A549 (cell line): Measurements from ENCODE around the gene PGM5. TPM values are rescaled to one million over a fixed set of nuclear protein-coding genes. Genes with fewer than 3 reads are reported as not detected.

Experiments used
- ATAC-seq, 2 experiments: fragments of 200-7000 bp in 1 of 2; fragments of >200 bp in 1 of 2; cut with Nextera tagmentation in 1 of 2; cut with Tn5 transposase in 1 of 2; 3 replicates each; pipeline versions ENCODE4 v1.8.0 to v1.9.1; 2018 to 2020; ENCODE audit warnings: mild to moderate bottlenecking in 1 of 2, moderate library complexity in 1 of 2
- CTCF ChIA-PET: fragments of 300-600 bp; sonication (Branson Sonifier 250); formaldehyde crosslinking; extraction: SDS; loops from one replicate; lab custom pipeline; 2021; ENCODE audit warnings: antibody characterized with exemption, inconsistent platforms; lab: Yijun Ruan, JAX
- POLR2A ChIA-PET: fragments of 350-600 bp; formaldehyde crosslinking; extraction: SDS; loops from one replicate; lab custom pipeline; 2021; ENCODE audit warnings: antibody characterized with exemption, inconsistent platforms; lab: Yijun Ruan, JAX
- DNase-seq, 2 experiments: peaks; one replicate each; pipeline versions ENCODE4 v3.0.0 to v3.0.0-alpha.2; 2011 to 2016; ENCODE audit warnings: low read depth in 1 of 2, low spot score in 1 of 2
- FAIRE-seq: peaks from 2 replicates; lab custom pipeline; 2011; peaks lifted over from hg19 to GRCh38; lab: Jason Lieb, UNC
- H3K27ac ChIP-seq, 2 experiments: fragments of >200 bp; sonication (Bioruptor Twin); formaldehyde crosslinking; 3 replicates each; pipeline ENCODE4 v1.5.1; 2016 to 2017
- H3K4me1 ChIP-seq: fragments of >200 bp; sonication (Bioruptor Twin); formaldehyde crosslinking; 3 replicates; pipeline ENCODE4 v1.6.1; 2016
- H3K4me2 ChIP-seq: fragments of >200 bp; sonication (Bioruptor Twin); formaldehyde crosslinking; 3 replicates; pipeline ENCODE4 v1.6.1; 2016
- H3K4me3 ChIP-seq: fragments of >200 bp; sonication (Bioruptor Twin); formaldehyde crosslinking; 3 replicates; pipeline ENCODE4 v1.5.1; 2016
- H3K9me3 ChIP-seq: fragments of >200 bp; sonication (Bioruptor Twin); formaldehyde crosslinking; 3 replicates; pipeline ENCODE4 v1.6.1; 2016
- CHD4 ChIP-seq: fragments of 200-600 bp; sonication (generic); IDR thresholded peaks from 2 replicates; pipeline ENCODE4 v1.6.1; 2016; ENCODE audit warnings: antibody characterized with exemption, mild to moderate bottlenecking, borderline replicate concordance
- EHMT2 ChIP-seq: fragments of 200-600 bp; sonication (generic); IDR thresholded peaks from 2 replicates; pipeline ENCODE4 v1.6.1; 2016; ENCODE audit warnings: antibody characterized with exemption, low read depth, mild to moderate bottlenecking, moderate library complexity
- HOXA7 ChIP-seq: fragments of 250-450 bp; sonication (Bioruptor Pico); IDR thresholded peaks from 2 replicates; pipeline ENCODE4 v1.5.0; 2020; ENCODE audit warnings: mild to moderate bottlenecking, moderate library complexity
- HOXB5 ChIP-seq: fragments of 250-450 bp; sonication (Bioruptor Pico); IDR thresholded peaks from 2 replicates; pipeline ENCODE4 v1.5.0; 2020; ENCODE audit warnings: mild to moderate bottlenecking, moderate library complexity
- JUNB ChIP-seq: fragments of >200 bp; sonication (Bioruptor Twin); formaldehyde crosslinking; IDR thresholded peaks from 2 replicates; pipeline ENCODE4 v1.6.1; 2016
- KDM1A ChIP-seq: fragments of 200-600 bp; sonication (generic); IDR thresholded peaks from 2 replicates; pipeline ENCODE4 v1.6.1; 2016; ENCODE audit warnings: low read depth, mild to moderate bottlenecking
- MYC ChIP-seq: IDR thresholded peaks from 2 replicates; pipeline ENCODE4 v1.6.1; 2012; ENCODE audit warnings: mild to moderate bottlenecking, inconsistent platforms, low read length, improper control_type of control experiment, borderline replicate concordance
- NFE2L2 ChIP-seq: fragments of 150-350 bp; conservative IDR thresholded peaks from 2 replicates; pipeline ENCODE4 v1.6.1; 2014; ENCODE audit warnings: low read length
- POLR2AphosphoS2 ChIP-seq: conservative IDR thresholded peaks from 2 replicates; pipeline ENCODE4 v1.6.1; 2012; ENCODE audit warnings: low read length, improper control_type of control experiment, inconsistent platforms
- RARB ChIP-seq: fragments of 250-450 bp; sonication (Bioruptor Pico); IDR thresholded peaks from 2 replicates; pipeline ENCODE4 v1.8.0; 2021; ENCODE audit warnings: mild to moderate bottlenecking, moderate library complexity
- RFX5 ChIP-seq: fragments of 450-650 bp; IDR thresholded peaks from 2 replicates; pipeline ENCODE4 v1.7.1; 2014; ENCODE audit warnings: antibody characterized with exemption, mild to moderate bottlenecking, moderate library complexity
- SREBF2 ChIP-seq: fragments of 450-650 bp; IDR thresholded peaks from 2 replicates; pipeline ENCODE4 v1.6.1; 2014; ENCODE audit warnings: mild to moderate bottlenecking, moderate library complexity
- TFCP2L1 ChIP-seq: fragments of 250-450 bp; sonication (Bioruptor Pico); IDR thresholded peaks from 2 replicates; pipeline ENCODE4 v1.5.0; 2021; ENCODE audit warnings: mild to moderate bottlenecking
- ZC3H11A ChIP-seq: fragments of 450-650 bp; IDR thresholded peaks from 2 replicates; pipeline ENCODE4 v1.6.1; 2014; ENCODE audit warnings: antibody characterized with exemption, mild to moderate bottlenecking
- WGBS: methylation state at CpG from one replicate; pipeline ENCODE4 v1.1.6; 2017; ENCODE audit errors: missing lambda C conversion rate; 5-methylcytosine and 5-hydroxymethylcytosine counted together
- polyA plus RNA-seq, 4 experiments: library from polyadenylated mRNA; depleted of rRNA in 3 of 4; stranded (reverse); fragments of >200 nt; fragmentation: RNase III in 1 of 4; extraction: RNeasy Plus Mini Kit Qiagen cat#74134 plus additional on column Dnase treatment in 1 of 4; gene quantifications; 2 replicates in 3 of 4; 3 replicates in 1 of 4; pipeline ENCODE4 v1.2.3, GENCODE V29; 2011 to 2017
- TF ChIP-seq, protein P1 (sequence below): IDR thresholded peaks from 2 replicates; pipeline ENCODE4 v1.6.1; 2012
- TF ChIP-seq, protein P2 (sequence below): fragments of >200 bp; sonication (Bioruptor Twin); formaldehyde crosslinking; IDR thresholded peaks from 3 replicates; pipeline ENCODE4 v1.6.1; 2016
- TF ChIP-seq, protein P3 (sequence below): fragments of 150-350 bp; IDR thresholded peaks from 2 replicates; pipeline ENCODE4 v1.6.1; 2014; ENCODE audit warnings: low read depth, mild to moderate bottlenecking, low read length

Gene PGM5
- polyA plus RNA-seq, 2 of the 4 experiments (the other 2 are of a cell fraction), result 0.18 TPM; not detected in 1

DNA sequence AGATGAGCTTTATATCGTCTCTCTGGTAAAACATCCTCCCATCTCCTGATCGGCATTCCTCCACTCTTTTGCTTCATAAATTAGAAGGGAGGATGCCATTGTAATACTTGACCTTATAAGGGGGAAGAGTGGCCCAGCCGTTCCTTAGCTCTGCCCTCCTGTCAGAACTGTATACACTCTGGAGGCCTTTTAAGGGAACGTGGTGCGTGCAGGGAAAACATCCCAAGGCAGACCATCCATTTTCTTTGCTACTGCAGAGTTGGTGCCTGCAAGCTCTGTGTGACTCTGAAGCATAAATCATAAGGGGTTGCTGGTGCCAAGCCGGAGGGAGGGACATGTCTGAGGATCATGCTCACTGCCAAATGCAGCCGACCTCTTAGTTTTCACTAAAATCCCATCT is 90.4 kb downstream of the PGM5 start:
- no peak overlapping the region for H3K27ac ChIP-seq
- H3K4me1 ChIP-seq, result no peaks in the 10 kb centered on the region
- ATAC-seq (no peak), FAIRE-seq (no peak)
- 50% methylated on average over 7 of the region's 7 CpGs for WGBS
- H3K4me2 ChIP-seq, result no peak overlapping the region
- no peak for TF ChIP-seq RARB (CRISPR knock-in tag)
- TF ChIP-seq EHMT2, result no peak
- no peak for TF ChIP-seq JUNB
- TF ChIP-seq, all 56 proteins: peak for 0
- Histone ChIP-seq H3K4me3 (no peak overlapping the region), H3K9me3 (no peaks in the 10 kb centered on the region)
- ChIA-PET POLR2A (no interaction called here), CTCF (interaction anchor here (0.5 kb wide), 1 partner anchor 655 kb away, joined by 4 read pairs; no protein-coding TSS in a partner anchor)
- DNase-seq, result no peak

DNA sequence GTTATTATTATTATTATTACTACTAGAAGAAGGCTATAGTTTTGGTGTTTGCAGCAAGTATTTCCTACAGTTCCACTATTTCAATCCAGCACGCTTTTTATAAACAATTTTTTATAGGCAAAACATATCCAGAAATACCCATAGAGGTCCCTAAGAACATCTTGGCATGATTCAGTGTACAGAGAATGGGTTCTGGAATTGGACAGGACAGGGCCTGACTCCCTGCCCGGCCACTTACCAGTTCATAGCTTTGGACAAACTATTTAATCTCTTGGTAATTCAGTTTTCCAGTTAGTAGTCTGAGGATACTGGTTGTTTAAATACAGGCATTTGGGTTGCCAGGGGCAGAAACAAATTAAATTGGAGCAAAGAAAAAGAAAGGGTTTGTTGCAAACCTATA is 91.2 kb downstream of the PGM5 start:
- no peak for FAIRE-seq
- 30% methylated on average over 2 of the region's 2 CpGs for WGBS

DNA sequence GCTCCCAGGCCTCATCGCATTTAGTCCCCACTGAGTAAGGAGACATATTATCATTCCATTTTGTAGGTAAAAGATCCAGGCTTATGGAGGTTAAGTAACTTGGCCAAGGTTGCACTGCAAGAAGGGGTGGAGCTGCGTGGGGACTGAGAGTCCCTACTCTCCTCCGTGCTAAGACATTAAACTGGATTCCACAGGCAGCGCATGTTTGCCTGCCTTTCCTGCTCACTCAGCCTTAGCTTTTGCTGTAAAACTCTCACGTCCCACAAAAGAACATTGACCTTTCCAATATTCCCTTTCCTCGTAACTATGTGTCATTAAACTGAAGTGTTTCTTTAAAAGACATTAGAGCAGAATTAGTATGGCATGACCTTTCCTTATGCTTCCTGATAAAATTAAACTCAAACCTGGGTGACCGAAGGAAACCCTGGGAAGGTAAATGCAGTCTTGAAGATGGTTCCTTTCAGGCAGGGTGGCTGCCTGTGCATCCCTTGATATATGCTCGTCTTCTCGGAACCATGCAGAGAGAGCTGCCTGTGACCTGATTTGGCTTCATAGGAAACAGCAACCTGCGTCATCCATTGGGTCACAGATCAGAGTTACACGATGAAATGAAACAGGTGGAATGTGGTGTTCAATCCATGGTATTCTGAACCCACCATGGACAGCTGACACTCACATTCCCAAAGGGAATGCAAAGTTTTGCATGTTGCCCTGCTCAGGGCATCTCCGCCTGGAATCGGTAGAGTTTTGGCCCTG is 98.3 kb downstream of the PGM5 start:
- ATAC-seq (no peak), FAIRE-seq (no peak), DNase-seq (no peak)
- 73% methylated on average over 13 of the region's 13 CpGs for WGBS
- ChIA-PET POLR2A (no interaction called here), CTCF (no interaction called here)
- H3K9me3 ChIP-seq, result no peaks in the 10 kb centered on the region
- H3K4me1 ChIP-seq, result peaks cover 14% of the 10 kb centered on the region; the same call in 2 of the 3 replicates
- H3K4me3 ChIP-seq, result no peak overlapping the region
- H3K4me2 ChIP-seq, result no peak overlapping the region
- no peak overlapping the region for H3K27ac ChIP-seq
- TF ChIP-seq HOXB5 (CRISPR knock-in tag) (no peak), RARB (CRISPR knock-in tag) (no peak), TFCP2L1 (no peak), JUNB (no peak)
- TF ChIP-seq, protein P1, sequence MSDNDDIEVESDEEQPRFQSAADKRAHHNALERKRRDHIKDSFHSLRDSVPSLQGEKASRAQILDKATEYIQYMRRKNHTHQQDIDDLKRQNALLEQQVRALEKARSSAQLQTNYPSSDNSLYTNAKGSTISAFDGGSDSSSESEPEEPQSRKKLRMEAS, result no peak
- TF ChIP-seq, protein P2, sequence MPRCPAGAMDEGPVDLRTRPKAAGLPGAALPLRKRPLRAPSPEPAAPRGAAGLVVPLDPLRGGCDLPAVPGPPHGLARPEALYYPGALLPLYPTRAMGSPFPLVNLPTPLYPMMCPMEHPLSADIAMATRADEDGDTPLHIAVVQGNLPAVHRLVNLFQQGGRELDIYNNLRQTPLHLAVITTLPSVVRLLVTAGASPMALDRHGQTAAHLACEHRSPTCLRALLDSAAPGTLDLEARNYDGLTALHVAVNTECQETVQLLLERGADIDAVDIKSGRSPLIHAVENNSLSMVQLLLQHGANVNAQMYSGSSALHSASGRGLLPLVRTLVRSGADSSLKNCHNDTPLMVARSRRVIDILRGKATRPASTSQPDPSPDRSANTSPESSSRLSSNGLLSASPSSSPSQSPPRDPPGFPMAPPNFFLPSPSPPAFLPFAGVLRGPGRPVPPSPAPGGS, result no peak

More for the DNA sequence above, 91.2 kb downstream of the PGM5 start:
- H3K4me2 ChIP-seq, result no peak overlapping the region
- no peak overlapping the region for H3K27ac ChIP-seq
- no peak for DNase-seq
- H3K4me1 ChIP-seq, result no peaks in the 10 kb centered on the region
- no peak for TF ChIP-seq HOXA7 (CRISPR knock-in tag)
- TF ChIP-seq RFX5, result no peak
- TF ChIP-seq KDM1A, result no peak
- no peak for TF ChIP-seq TFCP2L1
- TF ChIP-seq MYC, result no peak
- TF ChIP-seq NFE2L2, result no peak
- no peak for TF ChIP-seq POLR2AphosphoS2
- TF ChIP-seq CHD4, result no peak
- TF ChIP-seq, protein P3, sequence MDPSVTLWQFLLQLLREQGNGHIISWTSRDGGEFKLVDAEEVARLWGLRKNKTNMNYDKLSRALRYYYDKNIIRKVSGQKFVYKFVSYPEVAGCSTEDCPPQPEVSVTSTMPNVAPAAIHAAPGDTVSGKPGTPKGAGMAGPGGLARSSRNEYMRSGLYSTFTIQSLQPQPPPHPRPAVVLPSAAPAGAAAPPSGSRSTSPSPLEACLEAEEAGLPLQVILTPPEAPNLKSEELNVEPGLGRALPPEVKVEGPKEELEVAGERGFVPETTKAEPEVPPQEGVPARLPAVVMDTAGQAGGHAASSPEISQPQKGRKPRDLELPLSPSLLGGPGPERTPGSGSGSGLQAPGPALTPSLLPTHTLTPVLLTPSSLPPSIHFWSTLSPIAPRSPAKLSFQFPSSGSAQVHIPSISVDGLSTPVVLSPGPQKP, result no peak
- TF ChIP-seq ZC3H11A, result no peak
- TF ChIP-seq, protein P2, result no peak
- no peak for TF ChIP-seq SREBF2
- TF ChIP-seq, all 56 proteins: peak for 0
- Histone ChIP-seq H3K9me3 (no peaks in the 10 kb centered on the region), H3K4me3 (no peak overlapping the region)
- ATAC-seq, result no peak
- ChIA-PET POLR2A (no interaction called here), CTCF (interaction anchor here (0.5 kb wide), 1 partner anchor 654 kb away, joined by 4 read pairs; no protein-coding TSS in a partner anchor)
